ENCODE measurements around the gene IL31RA. TPM values are rescaled to one million over a fixed set of nuclear protein-coding genes. Genes with fewer than 3 reads are reported as not detected.
A peak's percentile ranks its signal among the peaks of the same experiment; 100 is the strongest.
"Not testable (repeated sequence)": the region's sequence is repeated elsewhere in the genome, so short reads cannot be mapped to it uniquely, and the experiment has no call there.

The IL31RA gene
- total RNA-seq = 1 to 10 TPM; 1.1 to 6.6 TPM

DNA sequence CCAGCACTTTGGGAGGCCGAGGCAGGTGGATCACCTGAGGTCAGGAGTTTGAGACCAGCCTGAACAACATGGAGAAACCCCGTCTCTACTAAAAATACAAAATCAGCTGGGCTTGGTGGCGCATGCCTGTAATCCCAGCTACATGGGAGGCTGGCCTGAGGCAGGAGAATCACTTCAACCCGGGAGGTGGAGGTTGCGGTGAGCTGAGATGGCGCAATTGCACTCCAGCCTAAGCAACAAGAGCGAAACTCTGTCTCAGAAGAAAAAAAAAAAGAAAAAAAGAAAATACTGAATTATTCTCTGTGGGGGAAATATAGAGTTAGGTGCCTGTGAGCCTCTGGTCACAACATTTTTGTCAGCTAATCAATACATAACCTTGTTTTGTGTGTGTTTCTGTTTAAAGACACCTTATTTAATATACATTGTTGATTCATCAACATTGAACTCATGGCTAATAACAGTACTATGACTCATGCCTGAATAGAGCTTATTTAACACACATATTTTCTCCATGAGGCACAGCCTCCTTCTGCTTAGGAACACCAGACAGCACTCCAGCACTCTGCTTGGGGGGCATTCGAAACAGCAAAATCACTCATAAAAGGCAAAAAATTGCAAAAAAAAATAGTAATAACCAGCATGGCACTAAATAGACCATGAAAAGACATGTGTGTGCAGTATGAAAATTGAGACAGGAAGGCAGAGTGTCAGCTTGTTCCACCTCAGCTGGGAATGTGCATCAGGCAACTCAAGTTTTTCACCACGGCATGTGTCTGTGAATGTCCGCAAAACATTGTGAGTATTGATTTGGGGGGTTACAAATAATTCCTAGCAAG is at the start of gene IL31RA:
Gene IL31RA, plus strand, starts transcription at position 519 of the 836 bp plus-strand sequence. Its CDS starts 214 bp downstream, at position 733.
- ATAC-seq (ENCODE audit: insufficient number of reproducible peaks, low FRiP score, low read depth) (peak; percentile 97), DNase-seq (ENCODE audit: low spot score) (no peak)
- Histone ChIP-seq H3K4me1 (ENCODE audit: control insufficient read depth in 1 of 2, low read depth in 2 of 2) (peaks cover 4 to 17% of the 10 kb centered on the region in 2 donors), H3K9me3 (no peaks in the 10 kb centered on the region), H3K27ac (no peak within 1 kb of the TSS), H3K27me3 (replicated peaks; ENCODE audit: insufficient read depth) (no peaks in the 10 kb centered on the region), H3K4me3 (peak within 1 kb of the TSS; percentile 65), H3K36me3 (no peaks in the 10 kb centered on the region)
- TF ChIP-seq, protein P1, sequence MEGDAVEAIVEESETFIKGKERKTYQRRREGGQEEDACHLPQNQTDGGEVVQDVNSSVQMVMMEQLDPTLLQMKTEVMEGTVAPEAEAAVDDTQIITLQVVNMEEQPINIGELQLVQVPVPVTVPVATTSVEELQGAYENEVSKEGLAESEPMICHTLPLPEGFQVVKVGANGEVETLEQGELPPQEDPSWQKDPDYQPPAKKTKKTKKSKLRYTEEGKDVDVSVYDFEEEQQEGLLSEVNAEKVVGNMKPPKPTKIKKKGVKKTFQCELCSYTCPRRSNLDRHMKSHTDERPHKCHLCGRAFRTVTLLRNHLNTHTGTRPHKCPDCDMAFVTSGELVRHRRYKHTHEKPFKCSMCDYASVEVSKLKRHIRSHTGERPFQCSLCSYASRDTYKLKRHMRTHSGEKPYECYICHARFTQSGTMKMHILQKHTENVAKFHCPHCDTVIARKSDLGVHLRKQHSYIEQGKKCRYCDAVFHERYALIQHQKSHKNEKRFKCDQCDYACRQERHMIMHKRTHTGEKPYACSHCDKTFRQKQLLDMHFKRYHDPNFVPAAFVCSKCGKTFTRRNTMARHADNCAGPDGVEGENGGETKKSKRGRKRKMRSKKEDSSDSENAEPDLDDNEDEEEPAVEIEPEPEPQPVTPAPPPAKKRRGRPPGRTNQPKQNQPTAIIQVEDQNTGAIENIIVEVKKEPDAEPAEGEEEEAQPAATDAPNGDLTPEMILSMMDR (IDR thresholded peaks at IDR 0.05) = no peak

DNA sequence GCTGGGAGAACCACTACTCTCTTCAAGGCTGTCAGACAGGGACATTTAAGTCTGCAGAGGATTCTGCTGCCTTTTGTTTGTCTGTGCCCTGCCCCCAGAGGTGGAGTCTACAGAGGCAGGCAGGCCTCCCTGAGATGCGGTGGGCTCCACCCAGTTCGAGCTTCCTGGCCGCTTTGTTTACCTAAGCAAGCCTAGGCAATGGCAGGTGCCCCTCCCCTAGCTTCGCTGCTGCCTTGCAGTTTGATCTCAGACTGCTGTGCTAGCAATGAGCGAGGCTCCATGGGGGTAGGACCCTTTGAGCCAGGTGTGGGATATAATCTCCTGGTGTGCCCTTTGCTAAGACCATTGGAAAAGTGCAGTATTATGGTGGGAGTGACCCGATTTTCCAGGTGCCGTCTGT is 42.3 kb upstream of the IL31RA start:
- ATAC-seq (ENCODE audit: insufficient number of reproducible peaks, low FRiP score, low read depth); H3K4me1 ChIP-seq (ENCODE audit: control insufficient read depth in 1 of 2, low read depth in 2 of 2); DNase-seq (ENCODE audit: low spot score); H3K36me3 ChIP-seq; H3K27ac ChIP-seq; H3K27me3 ChIP-seq (replicated peaks; ENCODE audit: insufficient read depth); H3K9me3 ChIP-seq; H3K4me3 ChIP-seq: not testable (repeated sequence)

DNA sequence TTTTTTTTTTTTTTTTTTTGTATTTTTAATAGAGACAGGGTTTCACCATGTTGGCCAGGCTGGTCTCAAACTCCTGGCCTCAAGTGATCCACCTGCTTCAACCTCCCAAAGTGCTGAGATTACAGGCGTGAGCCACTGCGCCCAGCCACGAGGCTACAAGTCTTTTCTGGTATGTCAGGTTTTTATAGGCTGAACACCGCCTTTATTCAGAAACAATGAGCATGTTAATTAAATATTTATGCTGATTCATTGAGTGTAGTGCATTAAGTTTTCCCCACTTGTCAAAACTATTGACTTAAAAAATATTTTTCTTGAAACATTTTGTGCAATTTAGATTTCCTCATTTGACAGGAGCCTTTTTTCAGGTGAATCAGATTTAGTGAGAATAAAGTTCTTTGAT is 35.2 kb upstream of the IL31RA start:
- not testable (repeated sequence) for H3K36me3 ChIP-seq; H3K27me3 ChIP-seq (replicated peaks; ENCODE audit: insufficient read depth); DNase-seq (ENCODE audit: low spot score); H3K9me3 ChIP-seq; H3K4me3 ChIP-seq; H3K4me1 ChIP-seq (ENCODE audit: control insufficient read depth in 1 of 2, low read depth in 2 of 2); ATAC-seq (ENCODE audit: insufficient number of reproducible peaks, low FRiP score, low read depth); H3K27ac ChIP-seq

DNA sequence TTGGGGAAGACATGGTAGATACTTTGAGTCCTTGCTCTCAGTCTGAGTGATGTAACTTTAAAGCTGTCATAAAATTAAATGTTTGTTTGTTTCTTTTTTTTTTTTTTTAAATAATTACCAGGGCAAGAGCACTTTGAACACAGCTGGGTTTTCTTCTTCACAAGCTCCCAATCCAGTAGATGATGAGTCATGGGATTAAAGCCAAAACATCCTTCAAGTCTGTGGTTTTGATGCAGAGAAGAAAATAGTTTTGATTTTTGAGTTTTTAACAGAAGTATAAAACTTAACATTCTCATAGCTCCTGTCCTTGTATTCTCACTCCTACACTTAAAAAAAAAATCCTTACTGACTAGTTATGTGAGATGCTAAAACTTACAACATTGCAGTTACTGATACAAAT is 34.8 kb upstream of the IL31RA start:
- TF ChIP-seq, protein P1 (IDR thresholded peaks at IDR 0.05) = no peak
- Histone ChIP-seq H3K9me3 (no peaks in the 10 kb centered on the region), H3K27me3 (replicated peaks; ENCODE audit: insufficient read depth) (no peaks in the 10 kb centered on the region), H3K4me3 (no peak overlapping the region), H3K36me3 (no peaks in the 10 kb centered on the region), H3K4me1 (ENCODE audit: control insufficient read depth in 1 of 2, low read depth in 2 of 2) (no peaks in the 10 kb centered on the region), H3K27ac (no peak overlapping the region)
- ATAC-seq (ENCODE audit: insufficient number of reproducible peaks, low FRiP score, low read depth) (no peak), DNase-seq (ENCODE audit: low spot score) (no peak)

DNA sequence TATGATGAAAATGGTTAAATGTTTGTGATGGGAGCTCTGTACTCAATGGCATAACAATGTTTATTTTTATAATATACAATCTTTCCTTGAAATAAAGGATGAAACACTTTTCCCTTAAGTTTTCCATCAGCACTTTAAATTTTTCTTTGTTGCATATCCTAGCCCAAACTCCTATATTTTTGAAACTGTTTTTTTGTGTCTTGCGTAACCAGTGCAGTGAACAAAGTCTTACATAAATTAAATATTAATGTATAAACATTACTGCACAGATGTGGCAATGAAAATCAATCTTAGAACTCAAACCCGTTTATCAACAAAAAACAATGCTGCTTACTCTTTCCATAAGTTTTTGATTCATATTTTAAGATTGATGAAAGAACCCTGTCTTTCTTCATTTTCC is 34.1 kb upstream of the IL31RA start:
- no peak overlapping the region for H3K4me3 ChIP-seq
- ATAC-seq (ENCODE audit: insufficient number of reproducible peaks, low FRiP score, low read depth) = no peak
- no peaks in the 10 kb centered on the region for H3K27me3 ChIP-seq (replicated peaks; ENCODE audit: insufficient read depth)
- no peaks in the 10 kb centered on the region for H3K36me3 ChIP-seq
- peaks cover 1 to 4% of the 10 kb centered on the region in 2 donors for H3K4me1 ChIP-seq (ENCODE audit: control insufficient read depth in 1 of 2, low read depth in 2 of 2)
- TF ChIP-seq, protein P1 (IDR thresholded peaks at IDR 0.05) = no peak
- H3K9me3 ChIP-seq = no peaks in the 10 kb centered on the region
- no peak overlapping the region for H3K27ac ChIP-seq
- no peak for DNase-seq (ENCODE audit: low spot score)

DNA sequence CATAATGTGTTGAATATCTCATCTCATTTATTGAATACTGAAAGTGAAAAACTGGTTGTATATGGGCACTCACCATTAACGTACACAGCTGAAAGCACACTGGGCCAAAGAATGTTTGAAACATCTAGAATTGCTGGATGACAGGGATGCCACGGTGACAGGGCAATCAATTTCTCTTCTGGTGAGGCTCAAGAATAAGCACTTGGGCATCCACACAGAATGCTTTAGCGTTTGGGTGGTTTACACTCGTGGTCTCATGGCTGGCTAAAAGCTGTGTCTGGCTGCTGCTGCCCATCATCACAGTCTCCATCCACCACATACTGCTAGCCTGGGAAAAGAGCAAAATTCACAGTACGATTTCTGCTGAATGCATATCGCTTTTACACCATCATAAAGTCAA is 30.7 kb upstream of the IL31RA start:
- DNase-seq (ENCODE audit: low spot score) (no peak), ATAC-seq (ENCODE audit: insufficient number of reproducible peaks, low FRiP score, low read depth) (no peak)
- H3K27me3 ChIP-seq (replicated peaks; ENCODE audit: insufficient read depth) = no peaks in the 10 kb centered on the region
- TF ChIP-seq, protein P1 (IDR thresholded peaks at IDR 0.05) = no peak
- peaks cover 2 to 5% of the 10 kb centered on the region in 2 donors for H3K4me1 ChIP-seq (ENCODE audit: control insufficient read depth in 1 of 2, low read depth in 2 of 2)
- H3K36me3 ChIP-seq = no peaks in the 10 kb centered on the region
- H3K9me3 ChIP-seq = no peaks in the 10 kb centered on the region
- H3K27ac ChIP-seq = no peak overlapping the region
- H3K4me3 ChIP-seq = no peak overlapping the region

Data from thoracic aorta (tissue), 2 donors.